BJ (cell line): ENCODE data around the gene P2RY1. TPM values are rescaled to one million over a fixed set of nuclear protein-coding genes. Genes with fewer than 3 reads are reported as not detected.
"Not testable (repeated sequence)": the region's sequence is repeated elsewhere in the genome, so short reads cannot be mapped to it uniquely, and the experiment has no call there.

Experiments
- CTCF ChIA-PET: fragments of 350-600 bp; formaldehyde crosslinking; extraction: SDS; loops from one replicate; lab custom pipeline; 2021; ENCODE audit warnings: antibody characterized with exemption, inconsistent platforms; lab: Yijun Ruan, JAX
- POLR2A ChIA-PET: fragments of 300-600 bp; sonication (Branson Sonifier 250); formaldehyde crosslinking; extraction: SDS; loops from one replicate; lab custom pipeline; 2021; ENCODE audit warnings: antibody characterized with exemption; lab: Charles Lee
- DNase-seq: peaks from one replicate; pipeline ENCODE4 v3.0.0-alpha.2; 2011; ENCODE audit warnings: low read depth
- H3K27me3 ChIP-seq: 2 replicates; pipeline ENCODE4 v1.6.0; 2011; ENCODE audit warnings: low read length; ENCODE audit not compliant: control insufficient read depth, insufficient read depth
- H3K36me3 ChIP-seq: 2 replicates; pipeline ENCODE4 v1.5.1; 2011; ENCODE audit warnings: low read length; ENCODE audit not compliant: control insufficient read depth, insufficient read depth
- H3K4me3 ChIP-seq: 2 replicates; pipeline ENCODE4 v1.5.1; 2011; ENCODE audit warnings: low read depth, mild to moderate bottlenecking, control low read depth, low read length
- polyA plus RNA-seq: library from polyadenylated mRNA; depleted of rRNA; stranded (reverse); fragments of >200 nt; gene quantifications from 2 replicates; pipeline ENCODE4 v1.2.3, GENCODE V29; 2011
- TF ChIP-seq, protein P1 (sequence below): IDR thresholded peaks from 2 replicates; pipeline ENCODE4 v1.5.1; 2011; ENCODE audit warnings: low read depth, mild to moderate bottlenecking, control low read depth, inconsistent platforms, low read length, moderate library complexity; ENCODE audit not compliant: insufficient read depth

Gene P2RY1
- polyA plus RNA-seq, 1 experiment: not detected

GRCh38 chr3:152843955-152844354 lies 9.0 kb downstream of the P2RY1 start:
- no peak for DNase-seq
- Histone ChIP-seq H3K27me3 (no peaks in the 10 kb centered on the region), H3K36me3 (no peaks in the 10 kb centered on the region), H3K4me3 (no peak overlapping the region)
- TF ChIP-seq, protein P1, sequence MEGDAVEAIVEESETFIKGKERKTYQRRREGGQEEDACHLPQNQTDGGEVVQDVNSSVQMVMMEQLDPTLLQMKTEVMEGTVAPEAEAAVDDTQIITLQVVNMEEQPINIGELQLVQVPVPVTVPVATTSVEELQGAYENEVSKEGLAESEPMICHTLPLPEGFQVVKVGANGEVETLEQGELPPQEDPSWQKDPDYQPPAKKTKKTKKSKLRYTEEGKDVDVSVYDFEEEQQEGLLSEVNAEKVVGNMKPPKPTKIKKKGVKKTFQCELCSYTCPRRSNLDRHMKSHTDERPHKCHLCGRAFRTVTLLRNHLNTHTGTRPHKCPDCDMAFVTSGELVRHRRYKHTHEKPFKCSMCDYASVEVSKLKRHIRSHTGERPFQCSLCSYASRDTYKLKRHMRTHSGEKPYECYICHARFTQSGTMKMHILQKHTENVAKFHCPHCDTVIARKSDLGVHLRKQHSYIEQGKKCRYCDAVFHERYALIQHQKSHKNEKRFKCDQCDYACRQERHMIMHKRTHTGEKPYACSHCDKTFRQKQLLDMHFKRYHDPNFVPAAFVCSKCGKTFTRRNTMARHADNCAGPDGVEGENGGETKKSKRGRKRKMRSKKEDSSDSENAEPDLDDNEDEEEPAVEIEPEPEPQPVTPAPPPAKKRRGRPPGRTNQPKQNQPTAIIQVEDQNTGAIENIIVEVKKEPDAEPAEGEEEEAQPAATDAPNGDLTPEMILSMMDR: no peak
- ChIA-PET CTCF (interaction anchor here (1.0 kb wide), 1 partner anchor 20 kb away, joined by 3 read pairs; no protein-coding TSS in a partner anchor), POLR2A (no interaction called here)

- DNase-seq, CTCF ChIA-PET, POLR2A ChIA-PET: not testable (repeated sequence)
These were observed 11.8 kb downstream of the P2RY1 start for GRCh38 chr3:152846572-152847202.

GRCh38 chr3:152847599-152847998 lies 12.7 kb downstream of the P2RY1 start:
- H3K36me3 ChIP-seq, H3K27me3 ChIP-seq, H3K4me3 ChIP-seq, POLR2A ChIA-PET, DNase-seq: not testable (repeated sequence)
- CTCF ChIA-PET: interaction anchor here (1.0 kb wide), 1 partner anchor 54 kb away, joined by 4 read pairs; no protein-coding TSS in a partner anchor

More at GRCh38 chr3:152846572-152847202, 11.8 kb downstream of the P2RY1 start:
- not testable (repeated sequence) for H3K4me3 ChIP-seq, H3K27me3 ChIP-seq, H3K36me3 ChIP-seq

GRCh38 chr3:152849996-152850578 lies 15.2 kb downstream of the P2RY1 start:
- H3K4me3 ChIP-seq: no peak overlapping the region
- no peaks in the 10 kb centered on the region for H3K27me3 ChIP-seq
- ChIA-PET CTCF (no interaction called here), POLR2A (no interaction called here)
- no peaks in the 10 kb centered on the region for H3K36me3 ChIP-seq
- TF ChIP-seq, protein P1: no peak
- no peak for DNase-seq

DNA sequence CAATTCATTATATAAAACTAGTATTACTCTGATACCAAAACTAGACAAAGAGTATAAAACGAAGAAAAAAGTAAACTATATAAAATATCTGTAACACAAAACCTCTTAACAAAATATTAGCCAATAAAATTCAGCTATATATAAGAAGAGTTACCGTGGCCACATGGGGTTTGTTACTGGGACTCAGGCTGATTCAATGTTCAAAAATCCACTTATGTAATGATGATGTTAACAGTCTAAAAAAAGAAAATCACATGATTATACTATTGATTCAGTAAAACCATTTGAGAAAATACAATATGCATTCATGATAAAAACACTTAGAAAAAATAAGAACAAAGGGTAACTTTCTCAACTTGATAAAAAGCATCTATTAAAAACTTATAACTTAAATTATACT lies 18.3 kb downstream of the P2RY1 start:
- no peak for DNase-seq
- TF ChIP-seq, protein P1: no peak
- ChIA-PET CTCF (no interaction called here), POLR2A (no interaction called here)
- Histone ChIP-seq H3K4me3 (no peak overlapping the region), H3K27me3 (no peaks in the 10 kb centered on the region), H3K36me3 (no peaks in the 10 kb centered on the region)

DNA sequence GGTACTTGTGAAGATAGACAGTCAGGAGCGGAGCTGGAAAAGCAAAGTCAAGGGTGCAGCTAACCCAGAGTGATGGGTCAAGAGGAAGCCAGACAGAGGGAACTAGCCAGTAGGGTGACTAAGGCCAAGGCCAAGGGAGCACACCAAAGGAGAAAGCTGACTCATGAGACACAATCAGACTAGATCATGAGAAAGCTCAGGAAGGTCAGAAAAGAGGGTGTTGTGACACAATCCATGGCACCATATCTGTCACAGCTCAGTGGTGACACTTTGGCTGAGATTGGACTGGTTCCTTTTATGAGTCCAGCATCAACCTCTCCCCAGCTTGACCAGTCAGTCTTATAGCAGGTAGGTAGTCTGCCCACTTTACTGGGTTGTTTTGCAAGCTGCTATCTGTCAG lies 22.2 kb downstream of the P2RY1 start:
- no peaks in the 10 kb centered on the region for H3K27me3 ChIP-seq
- H3K4me3 ChIP-seq: no peak overlapping the region
- DNase-seq: no peak
- TF ChIP-seq, protein P1: no peak
- H3K36me3 ChIP-seq: no peaks in the 10 kb centered on the region
- ChIA-PET CTCF (no interaction called here), POLR2A (no interaction called here)
